Bone marrow (tissue), 2 donors: ENCODE results near the gene GTF2H4.
"Not testable (repeated sequence)": the region's sequence is repeated elsewhere in the genome, so short reads cannot be mapped to it uniquely, and the experiment has no call there.

Source experiments
- DNase-seq, 2 donors: peaks; one replicate each; lab custom pipeline; 2025; lab: John Stamatoyannopoulos, UW

The GTF2H4 gene

GRCh38 chr6:30924040-30924627 is 16.1 kb downstream of the GTF2H4 start:
- DNase-seq, result not testable (repeated sequence)

- no peak for DNase-seq
Measured at GRCh38 chr6:30926644-30927043, 18.6 kb downstream of the GTF2H4 start.

GRCh38 chr6:30927080-30927479 is 19.1 kb downstream of the GTF2H4 start:
- DNase-seq, result not testable (repeated sequence)

GRCh38 chr6:30928677-30929076 is 20.7 kb downstream of the GTF2H4 start:
- no peak for DNase-seq

GRCh38 chr6:30930506-30930905 is 22.5 kb downstream of the GTF2H4 start:
- no peak for DNase-seq

- DNase-seq, result no peak
Measured at GRCh38 chr6:30931272-30931671, 23.3 kb downstream of the GTF2H4 start.

GRCh38 chr6:30931969-30932645 is 24.1 kb downstream of the GTF2H4 start, which contains the start of gene SFTA2:
Gene SFTA2, minus strand, starts transcription at chr6:30932170. Its CDS starts 74 bp downstream, at chr6:30932096.
- DNase-seq, result no peak

- no peak for DNase-seq
Measured at GRCh38 chr6:30932665-30933365, 24.8 kb downstream of the GTF2H4 start.

GRCh38 chr6:30935018-30935417 is 27.0 kb downstream of the GTF2H4 start:
- DNase-seq, result no peak

- no peak for DNase-seq
Measured at GRCh38 chr6:30937265-30937664, 29.3 kb downstream of the GTF2H4 start.

GRCh38 chr6:30938730-30939129 is 30.7 kb downstream of the GTF2H4 start:
- no peak for DNase-seq

- DNase-seq, result no peak
Measured at GRCh38 chr6:30939473-30939872, 31.5 kb downstream of the GTF2H4 start.

GRCh38 chr6:30940361-30940986 is 32.5 kb downstream of the GTF2H4 start, which contains the start of gene MUCL3:
Gene MUCL3, plus strand, starts transcription at chr6:30940973. Its CDS starts 27 bp downstream, at chr6:30941000.
- DNase-seq, result no peak

GRCh38 chr6:30942338-30943060 is 34.5 kb downstream of the GTF2H4 start:
- DNase-seq, result no peak

- no peak for DNase-seq
Measured at GRCh38 chr6:30944051-30944450, 36.0 kb downstream of the GTF2H4 start.

- no peak for DNase-seq
Measured at GRCh38 chr6:30945281-30945680, 37.3 kb downstream of the GTF2H4 start.

GRCh38 chr6:30947231-30947630 is 39.2 kb downstream of the GTF2H4 start:
- no peak for DNase-seq

- DNase-seq, result no peak
Measured at GRCh38 chr6:30948811-30949210, 40.8 kb downstream of the GTF2H4 start.

- DNase-seq, result no peak
Measured at GRCh38 chr6:30951907-30952469, 44.0 kb downstream of the GTF2H4 start.

- DNase-seq, result no peak
Measured at GRCh38 chr6:30954631-30955366, 46.8 kb downstream of the GTF2H4 start.
